Activated naive CD4-positive, alpha-beta T cell treated with anti-CD3 and anti-CD28 coated beads, Interleukin-2, amount 50 U/mL, for 24 hours (primary cell): ENCODE results near the gene NHSL2.

Experiments used
- H3K27ac Mint-ChIP-seq: one replicate; pipeline ENCODE4 v1.8.0; 2021; ENCODE audit warnings: mild to moderate bottlenecking, mixed read lengths
- H3K27me3 Mint-ChIP-seq: one replicate; pipeline ENCODE4 v1.8.0; 2021; ENCODE audit warnings: mixed read lengths
- H3K36me3 Mint-ChIP-seq: one replicate; pipeline ENCODE4 v1.8.0; 2021; ENCODE audit warnings: mixed read lengths
- H3K4me1 Mint-ChIP-seq: one replicate; pipeline ENCODE4 v1.8.0; 2021; ENCODE audit warnings: mixed read lengths
- H3K4me3 Mint-ChIP-seq: one replicate; pipeline ENCODE4 v1.8.0; 2021; ENCODE audit warnings: mild to moderate bottlenecking, mixed read lengths
- H3K9me3 Mint-ChIP-seq: one replicate; pipeline ENCODE4 v1.8.0; 2021; ENCODE audit warnings: mixed read lengths

NHSL2 gene

GRCh38 chrX:72124540-72125201, 214.0 kb downstream of the NHSL2 start:
- no peak overlapping the region for H3K27ac Mint-ChIP-seq
- no peaks in the 10 kb centered on the region for H3K36me3 Mint-ChIP-seq
- no peaks in the 10 kb centered on the region for H3K9me3 Mint-ChIP-seq
- peaks cover 14% of the 10 kb centered on the region for H3K4me1 Mint-ChIP-seq
- no peak overlapping the region for H3K4me3 Mint-ChIP-seq
- peaks cover 1% of the 10 kb centered on the region for H3K27me3 Mint-ChIP-seq

- Mint-ChIP-seq H3K27me3 (peaks cover 6% of the 10 kb centered on the region), H3K4me1 (peaks cover 14% of the 10 kb centered on the region), H3K4me3 (no peak overlapping the region), H3K9me3 (no peaks in the 10 kb centered on the region), H3K36me3 (no peaks in the 10 kb centered on the region), H3K27ac (peak overlapping the region; percentile 33)
Observed at GRCh38 chrX:72125331-72126047, 214.8 kb downstream of the NHSL2 start.

DNA sequence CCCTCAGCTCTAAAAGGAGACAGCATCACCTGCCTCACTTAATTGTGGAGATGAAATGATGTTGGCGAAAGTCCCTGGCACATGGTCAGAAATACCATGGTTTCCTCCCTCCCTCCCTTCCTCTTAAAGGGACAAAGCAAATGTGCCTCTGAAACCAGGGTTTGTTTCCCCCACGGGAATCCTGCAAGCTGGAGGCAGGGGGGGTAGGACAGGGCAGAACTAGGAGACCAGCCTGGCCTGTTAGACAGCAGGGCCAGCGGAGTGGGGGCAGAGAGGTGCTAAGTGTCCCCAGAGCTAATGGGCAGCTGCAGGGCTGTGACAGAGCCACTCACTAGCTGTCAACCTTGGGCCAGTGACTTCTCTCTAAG, 215.4 kb downstream of the NHSL2 start:
- H3K27ac Mint-ChIP-seq = no peak overlapping the region
- peaks cover 6% of the 10 kb centered on the region for H3K27me3 Mint-ChIP-seq
- H3K36me3 Mint-ChIP-seq = no peaks in the 10 kb centered on the region
- H3K9me3 Mint-ChIP-seq = no peaks in the 10 kb centered on the region
- H3K4me3 Mint-ChIP-seq = no peak overlapping the region
- H3K4me1 Mint-ChIP-seq = peaks cover 11% of the 10 kb centered on the region

DNA sequence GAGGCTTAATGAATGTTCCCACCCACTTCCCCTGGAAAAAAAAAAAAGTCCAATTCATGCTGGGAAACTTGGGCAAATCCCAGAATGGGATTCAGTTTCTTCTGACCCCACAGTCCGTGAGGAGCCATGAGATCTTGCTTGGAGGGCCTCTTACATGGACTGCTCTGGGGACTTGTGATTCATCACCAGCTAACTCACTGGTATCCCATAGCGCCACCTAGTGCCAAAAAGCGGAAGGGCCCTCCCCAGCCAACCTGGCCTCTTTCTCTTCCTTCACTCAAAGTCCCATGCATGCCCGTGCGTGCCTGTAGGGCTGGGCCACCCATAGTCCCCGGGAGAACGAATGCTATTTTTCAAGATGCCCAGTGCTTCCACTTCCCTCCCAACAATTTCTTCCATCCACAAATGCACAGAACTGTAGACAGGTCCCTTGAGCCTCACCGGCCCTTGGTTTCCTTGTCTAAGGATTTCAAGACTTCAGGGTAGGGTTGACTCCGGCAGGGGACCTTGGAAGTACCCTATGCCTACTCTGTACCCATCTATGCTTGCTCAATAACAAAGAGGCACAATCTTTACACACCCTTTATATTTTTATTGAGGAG, 216.0 kb downstream of the NHSL2 start:
- Mint-ChIP-seq H3K4me3 (no peak overlapping the region), H3K9me3 (no peaks in the 10 kb centered on the region), H3K27ac (no peak overlapping the region)

DNA sequence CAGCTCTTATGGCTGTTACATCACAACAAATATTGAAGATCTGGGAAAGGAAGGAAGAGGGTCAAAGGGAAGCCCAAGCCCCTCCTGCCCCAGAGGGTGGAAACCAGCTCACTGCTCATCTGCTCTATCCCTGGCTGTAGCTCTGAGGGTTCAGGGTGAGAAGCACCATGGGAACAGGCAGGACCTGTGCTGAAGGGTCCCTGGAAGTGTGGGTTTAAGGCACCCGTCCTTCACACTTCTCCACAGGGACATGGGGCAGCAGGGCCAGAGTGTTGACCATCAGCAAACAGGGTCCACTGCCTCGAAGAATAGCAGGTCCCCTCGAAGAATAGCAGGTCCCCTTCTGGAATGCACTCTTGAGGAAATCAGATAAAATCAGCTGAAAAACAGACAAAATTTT, 216.7 kb downstream of the NHSL2 start:
- Mint-ChIP-seq H3K9me3 (no peaks in the 10 kb centered on the region), H3K4me1 (peaks cover 4% of the 10 kb centered on the region), H3K27ac (no peak overlapping the region), H3K4me3 (no peak overlapping the region), H3K36me3 (no peaks in the 10 kb centered on the region), H3K27me3 (peaks cover 9% of the 10 kb centered on the region)

More for the DNA sequence above, 216.0 kb downstream of the NHSL2 start:
- no peaks in the 10 kb centered on the region for H3K36me3 Mint-ChIP-seq
- peaks cover 7% of the 10 kb centered on the region for H3K4me1 Mint-ChIP-seq
- peaks cover 6% of the 10 kb centered on the region for H3K27me3 Mint-ChIP-seq

GRCh38 chrX:72128183-72128834, 217.7 kb downstream of the NHSL2 start:
- H3K9me3 Mint-ChIP-seq = no peaks in the 10 kb centered on the region
- no peak overlapping the region for H3K4me3 Mint-ChIP-seq
- H3K27ac Mint-ChIP-seq = no peak overlapping the region
- no peaks in the 10 kb centered on the region for H3K4me1 Mint-ChIP-seq
- H3K36me3 Mint-ChIP-seq = no peaks in the 10 kb centered on the region
- peaks cover 11% of the 10 kb centered on the region for H3K27me3 Mint-ChIP-seq

GRCh38 chrX:72128881-72129280, 218.2 kb downstream of the NHSL2 start:
- H3K27ac Mint-ChIP-seq = no peak overlapping the region
- no peaks in the 10 kb centered on the region for H3K36me3 Mint-ChIP-seq
- peaks cover 11% of the 10 kb centered on the region for H3K27me3 Mint-ChIP-seq
- H3K9me3 Mint-ChIP-seq = no peaks in the 10 kb centered on the region
- H3K4me3 Mint-ChIP-seq = no peak overlapping the region
- no peaks in the 10 kb centered on the region for H3K4me1 Mint-ChIP-seq

DNA sequence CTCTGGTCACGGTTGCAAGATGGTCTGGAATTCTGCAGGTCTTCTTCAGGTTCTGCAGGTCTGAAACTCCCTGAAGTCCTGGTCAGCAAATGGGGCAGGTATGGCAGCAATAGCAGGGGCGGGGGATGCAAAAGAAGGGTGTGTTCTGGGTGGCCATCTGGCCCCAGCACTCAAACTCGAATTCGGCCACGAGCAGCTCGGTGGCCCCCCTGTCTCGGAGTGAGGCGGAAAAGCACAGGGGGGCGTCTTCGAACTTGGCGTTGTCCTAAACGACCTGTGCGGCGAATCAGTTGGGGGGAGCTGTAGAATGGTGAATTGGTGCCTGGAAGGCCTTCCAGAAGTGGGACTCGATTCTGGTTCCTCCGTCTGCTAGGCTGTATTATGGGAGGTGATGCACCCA, 219.0 kb downstream of the NHSL2 start:
- Mint-ChIP-seq H3K27me3 (peaks cover 13% of the 10 kb centered on the region), H3K27ac (peak overlapping the region; percentile 70), H3K36me3 (no peaks in the 10 kb centered on the region), H3K4me3 (no peak overlapping the region), H3K9me3 (no peaks in the 10 kb centered on the region), H3K4me1 (no peaks in the 10 kb centered on the region)

GRCh38 chrX:72130156-72130761, 219.6 kb downstream of the NHSL2 start:
- Mint-ChIP-seq H3K4me1 (no peaks in the 10 kb centered on the region), H3K27me3 (peaks cover 13% of the 10 kb centered on the region), H3K9me3 (no peaks in the 10 kb centered on the region), H3K4me3 (peak overlapping the region; percentile 7), H3K27ac (no peak overlapping the region), H3K36me3 (no peaks in the 10 kb centered on the region)

DNA sequence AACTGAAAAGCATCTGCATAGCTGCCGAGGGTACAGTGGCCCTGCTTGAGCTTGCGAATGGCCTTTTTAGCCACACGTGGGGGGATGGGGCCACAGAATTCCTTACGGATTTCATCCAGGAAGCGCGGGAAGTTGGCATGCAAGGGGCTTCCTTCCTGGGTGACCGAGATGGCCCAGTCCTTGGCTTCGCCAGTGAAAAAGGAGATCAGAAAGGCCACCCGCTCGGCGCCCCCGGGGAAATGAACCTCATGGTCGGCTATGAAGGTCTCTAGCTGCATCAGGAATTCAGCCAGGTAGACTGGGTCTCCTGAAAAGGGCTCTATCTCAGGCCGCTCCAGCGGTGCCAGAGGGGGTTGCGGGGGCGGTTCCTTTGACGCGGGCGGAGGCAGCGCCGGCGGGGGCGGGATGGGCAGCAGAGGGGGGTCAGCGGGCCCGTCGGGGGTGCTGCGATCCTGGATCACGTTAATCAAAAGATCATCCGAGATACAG, 220.2 kb downstream of the NHSL2 start:
- Mint-ChIP-seq H3K4me1 (no peaks in the 10 kb centered on the region), H3K9me3 (no peaks in the 10 kb centered on the region), H3K36me3 (no peaks in the 10 kb centered on the region), H3K4me3 (no peak overlapping the region), H3K27ac (no peak overlapping the region), H3K27me3 (peaks cover 13% of the 10 kb centered on the region)

- H3K4me1 Mint-ChIP-seq = no peaks in the 10 kb centered on the region
- no peaks in the 10 kb centered on the region for H3K9me3 Mint-ChIP-seq
- H3K27ac Mint-ChIP-seq = peak within 1 kb of the TSS; percentile 62
- H3K36me3 Mint-ChIP-seq = no peaks in the 10 kb centered on the region
- H3K4me3 Mint-ChIP-seq = peak within 1 kb of the TSS; percentile 82
- H3K27me3 Mint-ChIP-seq = peaks cover 13% of the 10 kb centered on the region
Observed at GRCh38 chrX:72131317-72132294, 221.0 kb downstream of the NHSL2 start, which contains the start of gene RTL5. RTL5 (minus strand) TSS chrX:72131915.

DNA sequence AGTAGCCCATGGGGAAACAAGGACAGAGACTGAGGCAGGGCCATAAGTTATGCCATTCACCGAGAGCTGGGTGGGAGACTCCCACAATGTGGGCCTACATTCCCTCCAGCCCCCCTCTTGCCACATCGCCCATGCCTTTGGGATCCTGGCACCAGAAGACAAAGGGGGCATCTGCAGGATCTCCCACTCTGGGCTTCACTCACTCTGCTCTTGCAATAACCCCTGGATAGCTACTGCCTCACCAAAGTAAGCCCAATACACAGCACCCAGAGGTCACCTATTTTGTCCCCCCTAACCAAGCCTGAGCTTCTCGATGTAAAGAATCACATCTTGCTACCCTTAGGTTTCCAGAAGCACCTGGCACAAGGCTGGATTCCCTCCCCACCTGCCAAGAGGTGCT, 221.8 kb downstream of the NHSL2 start:
- peak overlapping the region; percentile 62 for H3K27ac Mint-ChIP-seq
- no peaks in the 10 kb centered on the region for H3K9me3 Mint-ChIP-seq
- peak overlapping the region; percentile 36 for H3K4me3 Mint-ChIP-seq
- H3K4me1 Mint-ChIP-seq = no peaks in the 10 kb centered on the region
- H3K27me3 Mint-ChIP-seq = peaks cover 13% of the 10 kb centered on the region
- H3K36me3 Mint-ChIP-seq = no peaks in the 10 kb centered on the region

DNA sequence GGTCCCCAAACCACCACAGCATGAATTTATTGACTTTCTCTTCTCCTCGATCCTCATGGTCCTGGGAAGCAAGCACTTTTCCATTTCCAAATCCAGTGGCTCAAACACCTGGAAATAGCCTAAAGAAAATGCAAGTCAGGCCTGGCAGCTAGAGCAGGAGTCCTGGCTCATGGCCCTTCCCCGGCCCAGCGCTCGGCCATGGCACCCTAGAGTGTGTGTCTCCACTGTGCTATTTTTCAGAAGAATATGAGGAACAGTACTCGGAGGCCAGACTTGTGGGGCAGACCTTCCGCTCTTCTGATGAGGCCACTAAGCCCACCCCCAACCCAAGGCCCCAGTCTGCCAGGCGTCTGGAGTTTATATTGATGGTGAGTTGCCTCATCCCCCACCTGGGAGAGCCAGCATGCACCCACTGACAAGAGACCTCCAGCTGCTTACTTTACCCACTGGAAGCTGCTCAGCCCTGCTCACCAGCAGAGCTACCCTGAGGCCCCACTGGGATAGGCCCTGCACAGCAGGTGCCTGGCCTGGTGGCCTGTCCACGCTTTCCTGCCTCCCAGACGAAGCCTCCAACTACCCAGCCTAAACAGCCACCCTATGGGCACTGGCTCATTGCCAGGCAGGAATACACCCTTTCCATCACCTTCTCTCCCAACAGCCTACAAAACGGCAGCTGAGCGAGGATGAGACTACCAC, 223.4 kb downstream of the NHSL2 start:
- Mint-ChIP-seq H3K4me3 (no peak overlapping the region), H3K36me3 (no peaks in the 10 kb centered on the region), H3K4me1 (no peaks in the 10 kb centered on the region), H3K27ac (no peak overlapping the region), H3K27me3 (peaks cover 13% of the 10 kb centered on the region), H3K9me3 (no peaks in the 10 kb centered on the region)

DNA sequence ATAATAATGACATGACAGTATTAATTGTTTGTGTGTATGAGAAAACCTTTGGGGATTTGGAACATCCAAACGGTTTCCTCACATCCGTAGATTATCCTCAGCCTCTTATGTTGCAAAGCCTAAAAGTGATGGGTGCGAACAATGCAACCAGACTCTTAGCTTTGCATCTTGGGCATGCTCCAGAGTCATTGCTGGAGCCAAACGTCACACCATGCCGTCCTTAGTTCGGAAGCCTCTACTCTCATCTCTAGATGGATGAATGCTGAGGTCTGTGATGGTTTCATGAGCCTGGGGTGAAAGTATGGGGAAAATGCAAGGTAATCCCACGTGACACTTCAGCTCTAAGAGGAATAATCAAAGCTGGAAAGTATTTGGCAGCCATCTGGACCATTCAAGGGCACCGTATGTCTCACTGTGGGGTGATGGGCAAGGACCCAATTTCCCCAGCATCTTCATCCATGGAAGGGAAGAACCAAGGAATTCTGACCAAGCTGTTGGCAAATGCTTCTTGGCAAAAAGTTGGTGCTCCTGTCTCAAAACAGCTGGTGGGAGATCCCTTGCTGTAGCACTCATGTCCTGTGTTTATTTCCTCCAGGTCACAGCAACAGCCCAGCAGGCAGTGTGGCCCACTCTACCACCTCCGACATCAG, 227.3 kb downstream of the NHSL2 start:
- peaks cover 2% of the 10 kb centered on the region for H3K27me3 Mint-ChIP-seq
- no peaks in the 10 kb centered on the region for H3K9me3 Mint-ChIP-seq
- peaks cover 1% of the 10 kb centered on the region for H3K36me3 Mint-ChIP-seq
- H3K27ac Mint-ChIP-seq = no peak overlapping the region
- no peak overlapping the region for H3K4me3 Mint-ChIP-seq
- H3K4me1 Mint-ChIP-seq = peaks cover 10% of the 10 kb centered on the region
